ENCODE results near the gene CALCOCO1. TPM values are rescaled to one million over a fixed set of nuclear protein-coding genes. Genes with fewer than 3 reads are reported as not detected.

Gene CALCOCO1
- total and polyA plus RNA-seq, 9 of the 15 experiments (the other 6 are each of a cell fraction or from before 2014, with no cell fraction given), result 1.9 to 31.8 (median 11.0) TPM

DNA sequence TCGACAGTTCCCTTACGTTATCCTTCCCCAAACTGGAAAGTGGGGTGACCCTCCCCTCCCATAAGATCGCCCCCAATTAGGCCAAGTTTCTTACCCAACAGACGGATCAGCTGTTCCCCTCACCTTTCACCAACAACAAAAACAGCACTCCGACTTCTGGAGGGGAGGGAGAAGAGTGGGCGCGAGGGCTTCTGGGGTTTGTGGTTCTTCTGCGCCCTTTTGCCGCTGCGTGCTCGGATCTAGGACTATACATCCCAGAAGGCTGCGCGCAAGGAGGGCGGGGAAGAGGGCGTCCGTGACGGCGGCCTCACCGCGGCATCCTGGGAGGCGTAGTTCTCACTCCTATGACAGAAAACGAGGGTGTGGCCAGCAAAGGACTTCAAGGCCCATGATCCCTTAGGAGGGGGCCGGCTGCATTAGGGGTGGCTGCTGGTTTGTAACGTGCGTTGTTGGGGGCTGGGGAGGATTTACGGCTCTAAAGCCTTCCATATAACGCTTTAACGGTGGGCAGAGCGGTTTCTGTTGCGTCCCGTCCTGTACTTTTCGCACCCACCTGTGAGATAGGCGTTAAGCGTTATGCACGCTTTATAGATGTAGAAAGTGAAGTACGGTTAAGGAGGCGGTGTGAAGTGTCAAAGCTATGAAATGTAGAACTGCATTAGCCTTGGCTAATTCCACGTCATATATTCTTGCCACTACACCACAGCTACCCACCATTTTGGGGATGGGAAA, at the start of gene CALCOCO1 (continued):
- TF ChIP-seq, protein P1, sequence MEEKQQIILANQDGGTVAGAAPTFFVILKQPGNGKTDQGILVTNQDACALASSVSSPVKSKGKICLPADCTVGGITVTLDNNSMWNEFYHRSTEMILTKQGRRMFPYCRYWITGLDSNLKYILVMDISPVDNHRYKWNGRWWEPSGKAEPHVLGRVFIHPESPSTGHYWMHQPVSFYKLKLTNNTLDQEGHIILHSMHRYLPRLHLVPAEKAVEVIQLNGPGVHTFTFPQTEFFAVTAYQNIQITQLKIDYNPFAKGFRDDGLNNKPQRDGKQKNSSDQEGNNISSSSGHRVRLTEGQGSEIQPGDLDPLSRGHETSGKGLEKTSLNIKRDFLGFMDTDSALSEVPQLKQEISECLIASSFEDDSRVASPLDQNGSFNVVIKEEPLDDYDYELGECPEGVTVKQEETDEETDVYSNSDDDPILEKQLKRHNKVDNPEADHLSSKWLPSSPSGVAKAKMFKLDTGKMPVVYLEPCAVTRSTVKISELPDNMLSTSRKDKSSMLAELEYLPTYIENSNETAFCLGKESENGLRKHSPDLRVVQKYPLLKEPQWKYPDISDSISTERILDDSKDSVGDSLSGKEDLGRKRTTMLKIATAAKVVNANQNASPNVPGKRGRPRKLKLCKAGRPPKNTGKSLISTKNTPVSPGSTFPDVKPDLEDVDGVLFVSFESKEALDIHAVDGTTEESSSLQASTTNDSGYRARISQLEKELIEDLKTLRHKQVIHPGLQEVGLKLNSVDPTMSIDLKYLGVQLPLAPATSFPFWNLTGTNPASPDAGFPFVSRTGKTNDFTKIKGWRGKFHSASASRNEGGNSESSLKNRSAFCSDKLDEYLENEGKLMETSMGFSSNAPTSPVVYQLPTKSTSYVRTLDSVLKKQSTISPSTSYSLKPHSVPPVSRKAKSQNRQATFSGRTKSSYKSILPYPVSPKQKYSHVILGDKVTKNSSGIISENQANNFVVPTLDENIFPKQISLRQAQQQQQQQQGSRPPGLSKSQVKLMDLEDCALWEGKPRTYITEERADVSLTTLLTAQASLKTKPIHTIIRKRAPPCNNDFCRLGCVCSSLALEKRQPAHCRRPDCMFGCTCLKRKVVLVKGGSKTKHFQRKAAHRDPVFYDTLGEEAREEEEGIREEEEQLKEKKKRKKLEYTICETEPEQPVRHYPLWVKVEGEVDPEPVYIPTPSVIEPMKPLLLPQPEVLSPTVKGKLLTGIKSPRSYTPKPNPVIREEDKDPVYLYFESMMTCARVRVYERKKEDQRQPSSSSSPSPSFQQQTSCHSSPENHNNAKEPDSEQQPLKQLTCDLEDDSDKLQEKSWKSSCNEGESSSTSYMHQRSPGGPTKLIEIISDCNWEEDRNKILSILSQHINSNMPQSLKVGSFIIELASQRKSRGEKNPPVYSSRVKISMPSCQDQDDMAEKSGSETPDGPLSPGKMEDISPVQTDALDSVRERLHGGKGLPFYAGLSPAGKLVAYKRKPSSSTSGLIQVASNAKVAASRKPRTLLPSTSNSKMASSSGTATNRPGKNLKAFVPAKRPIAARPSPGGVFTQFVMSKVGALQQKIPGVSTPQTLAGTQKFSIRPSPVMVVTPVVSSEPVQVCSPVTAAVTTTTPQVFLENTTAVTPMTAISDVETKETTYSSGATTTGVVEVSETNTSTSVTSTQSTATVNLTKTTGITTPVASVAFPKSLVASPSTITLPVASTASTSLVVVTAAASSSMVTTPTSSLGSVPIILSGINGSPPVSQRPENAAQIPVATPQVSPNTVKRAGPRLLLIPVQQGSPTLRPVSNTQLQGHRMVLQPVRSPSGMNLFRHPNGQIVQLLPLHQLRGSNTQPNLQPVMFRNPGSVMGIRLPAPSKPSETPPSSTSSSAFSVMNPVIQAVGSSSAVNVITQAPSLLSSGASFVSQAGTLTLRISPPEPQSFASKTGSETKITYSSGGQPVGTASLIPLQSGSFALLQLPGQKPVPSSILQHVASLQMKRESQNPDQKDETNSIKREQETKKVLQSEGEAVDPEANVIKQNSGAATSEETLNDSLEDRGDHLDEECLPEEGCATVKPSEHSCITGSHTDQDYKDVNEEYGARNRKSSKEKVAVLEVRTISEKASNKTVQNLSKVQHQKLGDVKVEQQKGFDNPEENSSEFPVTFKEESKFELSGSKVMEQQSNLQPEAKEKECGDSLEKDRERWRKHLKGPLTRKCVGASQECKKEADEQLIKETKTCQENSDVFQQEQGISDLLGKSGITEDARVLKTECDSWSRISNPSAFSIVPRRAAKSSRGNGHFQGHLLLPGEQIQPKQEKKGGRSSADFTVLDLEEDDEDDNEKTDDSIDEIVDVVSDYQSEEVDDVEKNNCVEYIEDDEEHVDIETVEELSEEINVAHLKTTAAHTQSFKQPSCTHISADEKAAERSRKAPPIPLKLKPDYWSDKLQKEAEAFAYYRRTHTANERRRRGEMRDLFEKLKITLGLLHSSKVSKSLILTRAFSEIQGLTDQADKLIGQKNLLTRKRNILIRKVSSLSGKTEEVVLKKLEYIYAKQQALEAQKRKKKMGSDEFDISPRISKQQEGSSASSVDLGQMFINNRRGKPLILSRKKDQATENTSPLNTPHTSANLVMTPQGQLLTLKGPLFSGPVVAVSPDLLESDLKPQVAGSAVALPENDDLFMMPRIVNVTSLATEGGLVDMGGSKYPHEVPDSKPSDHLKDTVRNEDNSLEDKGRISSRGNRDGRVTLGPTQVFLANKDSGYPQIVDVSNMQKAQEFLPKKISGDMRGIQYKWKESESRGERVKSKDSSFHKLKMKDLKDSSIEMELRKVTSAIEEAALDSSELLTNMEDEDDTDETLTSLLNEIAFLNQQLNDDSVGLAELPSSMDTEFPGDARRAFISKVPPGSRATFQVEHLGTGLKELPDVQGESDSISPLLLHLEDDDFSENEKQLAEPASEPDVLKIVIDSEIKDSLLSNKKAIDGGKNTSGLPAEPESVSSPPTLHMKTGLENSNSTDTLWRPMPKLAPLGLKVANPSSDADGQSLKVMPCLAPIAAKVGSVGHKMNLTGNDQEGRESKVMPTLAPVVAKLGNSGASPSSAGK (IDR thresholded peaks at IDR 0.05), result peak; percentile 25; the same call in 1 of the 2 replicates
- TF ChIP-seq SNIP1 (IDR thresholded peaks at IDR 0.05; ENCODE audit: low read depth), result no peak
- no peak for TF ChIP-seq DPF2 (IDR thresholded peaks at IDR 0.05)
- TF ChIP-seq POU5F1 (IDR thresholded peaks at IDR 0.05; ENCODE audit: borderline replicate concordance, low read depth, low read length, partially characterized antibody), result peak; percentile 92
- TF ChIP-seq ZNF224 (CRISPR knock-in tag; IDR thresholded peaks at IDR 0.05), result no peak
- peak; percentile 95 for TF ChIP-seq ZNF175 (CRISPR knock-in tag; IDR thresholded peaks at IDR 0.05; ENCODE audit: low read depth)
- no peak for TF ChIP-seq THRAP3 (IDR thresholded peaks at IDR 0.05; ENCODE audit: borderline replicate concordance)
- peak; percentile 78 for TF ChIP-seq ZNF239 (CRISPR knock-in tag; IDR thresholded peaks at IDR 0.05)
- TF ChIP-seq FOXK1 (CRISPR knock-in tag; IDR thresholded peaks at IDR 0.05; ENCODE audit: borderline replicate concordance), result no peak
- no peak for TF ChIP-seq ZNF3 (CRISPR knock-in tag; IDR thresholded peaks at IDR 0.05)
- TF ChIP-seq, protein P2, sequence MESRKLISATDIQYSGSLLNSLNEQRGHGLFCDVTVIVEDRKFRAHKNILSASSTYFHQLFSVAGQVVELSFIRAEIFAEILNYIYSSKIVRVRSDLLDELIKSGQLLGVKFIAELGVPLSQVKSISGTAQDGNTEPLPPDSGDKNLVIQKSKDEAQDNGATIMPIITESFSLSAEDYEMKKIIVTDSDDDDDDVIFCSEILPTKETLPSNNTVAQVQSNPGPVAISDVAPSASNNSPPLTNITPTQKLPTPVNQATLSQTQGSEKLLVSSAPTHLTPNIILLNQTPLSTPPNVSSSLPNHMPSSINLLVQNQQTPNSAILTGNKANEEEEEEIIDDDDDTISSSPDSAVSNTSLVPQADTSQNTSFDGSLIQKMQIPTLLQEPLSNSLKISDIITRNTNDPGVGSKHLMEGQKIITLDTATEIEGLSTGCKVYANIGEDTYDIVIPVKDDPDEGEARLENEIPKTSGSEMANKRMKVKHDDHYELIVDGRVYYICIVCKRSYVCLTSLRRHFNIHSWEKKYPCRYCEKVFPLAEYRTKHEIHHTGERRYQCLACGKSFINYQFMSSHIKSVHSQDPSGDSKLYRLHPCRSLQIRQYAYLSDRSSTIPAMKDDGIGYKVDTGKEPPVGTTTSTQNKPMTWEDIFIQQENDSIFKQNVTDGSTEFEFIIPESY (CRISPR knock-in tag; IDR thresholded peaks at IDR 0.05), result no peak
- TF ChIP-seq RFX7 (CRISPR knock-in tag; IDR thresholded peaks at IDR 0.05), result no peak
- peak; percentile 65; the same call in 1 of the 2 replicates for TF ChIP-seq PHF8 (IDR thresholded peaks at IDR 0.05; ENCODE audit: borderline replicate concordance, low read length)
